ENCODE measurements around the gene CCDC185.

Gene CCDC185

DNA sequence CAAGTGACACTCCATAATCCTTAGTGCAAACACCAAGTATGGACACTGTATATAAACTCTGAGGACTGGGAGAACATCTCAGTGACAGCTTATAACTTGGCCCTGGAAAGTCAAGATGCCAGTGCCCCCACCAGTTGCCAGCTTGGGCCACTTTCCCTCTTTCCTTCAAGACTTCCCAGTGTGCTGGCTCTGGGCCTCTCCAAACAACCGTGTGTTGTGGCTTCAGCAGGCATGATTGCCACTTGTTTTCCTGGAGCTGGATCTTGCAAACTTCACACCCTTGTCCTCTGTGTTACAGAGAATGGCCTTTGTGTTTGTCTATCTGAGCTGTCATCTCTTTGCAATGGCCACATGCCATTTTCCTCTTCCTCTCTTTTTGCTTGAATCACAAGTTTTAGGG lies 37.0 kb downstream of the CCDC185 start:
- DNase-seq (ENCODE audit: low read depth in 2 of 2), result no peak

DNA sequence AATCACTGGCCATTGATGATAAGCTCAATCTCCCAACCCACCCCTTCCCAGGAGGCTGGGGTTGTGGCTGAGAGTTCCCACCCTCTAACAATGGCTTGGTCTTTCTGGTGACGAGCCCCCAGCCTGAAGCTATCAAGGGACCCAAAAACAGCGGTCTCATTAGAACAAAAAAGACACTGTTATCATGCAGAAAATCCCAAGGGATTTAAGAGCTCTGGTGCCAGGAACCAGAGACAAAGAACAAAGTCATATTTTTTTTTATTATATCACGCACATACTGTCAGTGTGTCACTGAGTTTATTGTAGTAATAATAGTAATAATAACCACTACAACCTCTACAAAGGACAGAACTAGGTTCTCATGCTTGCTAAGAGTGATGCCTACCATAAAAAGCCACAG lies 43.9 kb downstream of the CCDC185 start:
- DNase-seq (ENCODE audit: low read depth in 2 of 2), result no peak

DNA sequence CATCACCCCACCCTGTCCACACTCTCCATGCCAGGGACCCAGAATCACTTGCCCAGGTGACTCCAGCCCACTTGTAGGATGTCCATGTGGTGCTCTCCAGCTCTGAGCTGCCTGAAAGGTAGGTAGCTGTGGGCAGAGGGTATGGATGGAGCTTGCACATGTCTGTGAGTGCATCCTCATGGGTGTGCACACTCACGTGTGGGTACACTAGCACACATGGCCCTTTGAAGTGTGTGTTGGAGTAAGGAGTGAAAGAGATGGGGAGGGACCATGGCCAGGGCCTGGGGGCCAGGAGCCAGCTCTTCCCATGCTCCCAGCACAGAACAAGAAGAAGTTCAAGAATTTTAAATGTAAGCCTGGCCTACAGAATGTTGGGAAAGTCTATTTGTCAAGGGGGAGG lies 50.2 kb downstream of the CCDC185 start:
- DNase-seq (ENCODE audit: low read depth in 2 of 2), result no peak

DNA sequence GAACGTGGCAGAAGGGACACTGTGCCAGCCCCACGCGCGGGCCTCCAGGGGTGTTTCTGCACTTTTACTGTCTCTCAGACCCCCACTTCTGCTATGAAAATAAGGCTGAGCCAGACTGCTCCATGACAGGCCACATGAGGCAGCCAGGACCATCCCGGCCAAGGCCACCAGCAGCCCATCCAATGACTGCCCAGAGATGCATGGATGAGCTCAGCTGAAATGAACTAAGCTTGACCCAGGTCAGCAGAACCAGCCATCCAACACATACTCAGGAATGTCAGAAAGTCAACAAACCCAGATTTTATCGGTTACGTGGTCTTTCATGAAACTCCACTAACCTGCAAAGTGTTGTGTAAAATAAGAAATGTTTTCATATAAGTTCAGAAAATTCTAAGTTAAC lies 51.2 kb downstream of the CCDC185 start:
- no peak for DNase-seq (ENCODE audit: low read depth in 2 of 2)

All from stimulated activated CD8-positive, alpha-beta memory T cell treated with anti-CD3 and anti-CD28 coated beads, Interleukin-15, amount 100 ng/mL, for 48 hours (primary cell).